H1 (cell line): ENCODE data around the gene ADAMTS4. TPM values are rescaled to one million over a fixed set of nuclear protein-coding genes. Genes with fewer than 3 reads are reported as not detected.

ENCODE experiments used
- CTCF ChIA-PET: fragments of 300-600 bp; sonication (Branson Sonifier 250); formaldehyde crosslinking; loops from one replicate; lab custom pipeline; 2021; ENCODE audit not compliant: partially characterized antibody; lab: Charles Lee
- POLR2A ChIA-PET: fragments of 300-600 bp; sonication (Branson Sonifier 250); formaldehyde crosslinking; loops from one replicate; lab custom pipeline; 2021; ENCODE audit warnings: inconsistent platforms; ENCODE audit not compliant: partially characterized antibody; lab: Charles Lee
- DNase-seq, 2 experiments: peaks; one replicate each; pipeline versions ENCODE4 v3.0.0 to v3.0.0-alpha.2; 2010 to 2022; ENCODE audit warnings: low spot score in 2 of 2, low read depth in 1 of 2, mixed read lengths in 1 of 2
- FAIRE-seq: peaks from 2 replicates; lab custom pipeline; 2011; peaks lifted over from hg19 to GRCh38; lab: Jason Lieb, UNC
- H2AFZ ChIP-seq: 2 replicates; pipeline ENCODE4 v1.8.1; 2012; ENCODE audit warnings: low read length, inconsistent platforms
- H2AK5ac ChIP-seq: 2 replicates; pipeline ENCODE4 v1.6.1; 2013; ENCODE audit warnings: low read depth, low read length
- H2BK120ac ChIP-seq: replicated peaks from 2 replicates; pipeline ENCODE3; 2013; ENCODE audit warnings: low read depth, low read length, inconsistent platforms
- H2BK12ac ChIP-seq: 2 replicates; pipeline ENCODE4 v1.6.1; 2013; ENCODE audit warnings: low read depth, low read length
- H2BK15ac ChIP-seq: 2 replicates; pipeline ENCODE4 v1.6.1; 2013; ENCODE audit warnings: low read length
- H2BK20ac ChIP-seq: 2 replicates; pipeline ENCODE4 v1.6.1; 2013; ENCODE audit warnings: low read length
- H2BK5ac ChIP-seq: 2 replicates; pipeline ENCODE4 v1.6.1; 2013; ENCODE audit warnings: low read depth, low read length
- H3K14ac ChIP-seq: 2 replicates; pipeline ENCODE4 v1.6.1; 2013; ENCODE audit warnings: inconsistent platforms; ENCODE audit not compliant: insufficient read length
- H3K18ac ChIP-seq: 2 replicates; pipeline ENCODE4 v1.6.1; 2013; ENCODE audit warnings: low read length; ENCODE audit errors: extremely low read depth
- H3K23ac ChIP-seq: 2 replicates; pipeline ENCODE4 v1.6.1; 2013; ENCODE audit warnings: inconsistent platforms; ENCODE audit not compliant: insufficient read length
- H3K23me2 ChIP-seq: 2 replicates; pipeline ENCODE4 v1.6.1; 2013; ENCODE audit warnings: low read depth, low read length
- H3K27ac ChIP-seq: 2 replicates; pipeline ENCODE4 v1.6.1; 2011; ENCODE audit warnings: low read depth, low read length, inconsistent platforms
- H3K27me3 ChIP-seq, 4 experiments: replicated peaks in 1 of 4; 1 replicate in 1 of 4; 2 replicates in 3 of 4; pipeline versions ENCODE4 v1.6.1 to v1.8.1; 2011 to 2013; ENCODE audit warnings: low read length in 3 of 4, mild to moderate bottlenecking in 3 of 4, inconsistent platforms in 2 of 4, mixed read lengths in 2 of 4, moderate library complexity in 1 of 4; ENCODE audit not compliant: control insufficient read depth in 3 of 4, insufficient read depth in 3 of 4; ENCODE audit errors: extremely low read depth in 1 of 4
- H3K36me3 ChIP-seq, 4 experiments: 2 replicates each; pipeline versions ENCODE4 v1.6.1 to v1.8.1; 2011 to 2013; ENCODE audit warnings: mild to moderate bottlenecking in 4 of 4, low read length in 3 of 4, moderate library complexity in 2 of 4, control low read depth in 1 of 4, inconsistent platforms in 1 of 4; ENCODE audit not compliant: insufficient read depth in 4 of 4, control insufficient read depth in 2 of 4
- H3K4ac ChIP-seq: replicated peaks from 2 replicates; pipeline ENCODE3; 2013; ENCODE audit warnings: low read length, low read depth, mixed read lengths, inconsistent platforms; ENCODE audit not compliant: insufficient read length
- H3K4me1 ChIP-seq, 4 experiments: replicated peaks in 1 of 4; 1 replicate in 1 of 4; 2 replicates in 3 of 4; pipeline versions ENCODE4 v1.6.1 to v1.8.1; 2011 to 2013; ENCODE audit warnings: low read length in 3 of 4, inconsistent platforms in 2 of 4, mixed read lengths in 1 of 4; ENCODE audit not compliant: insufficient read depth in 4 of 4, control insufficient read depth in 3 of 4
- H3K4me2 ChIP-seq, 2 experiments: 2 replicates each; pipeline versions ENCODE4 v1.6.1 to v1.8.1; 2011 to 2013; ENCODE audit warnings: low read depth in 2 of 2, low read length in 2 of 2, control low read depth in 1 of 2, inconsistent platforms in 1 of 2, mild to moderate bottlenecking in 1 of 2; ENCODE audit not compliant: insufficient read depth in 1 of 2
- H3K4me3 ChIP-seq, 4 experiments: fragments of 200-600, 300-600 bp in 1 of 4; sonication (generic), shearing (Covaris generic), sonication (Bioruptor Twin) in 1 of 4; 2 replicates each; pipeline versions ENCODE4 v1.5.1 to v1.8.1; 2011 to 2016; ENCODE audit warnings: low read length in 4 of 4, low read depth in 3 of 4, control low read depth in 2 of 4, inconsistent platforms in 2 of 4, mild to moderate bottlenecking in 2 of 4, mixed read lengths in 1 of 4, moderate library complexity in 1 of 4; ENCODE audit not compliant: insufficient read depth in 2 of 4; ENCODE audit errors: extremely low read depth in 1 of 4
- H3K56ac ChIP-seq: replicated peaks from 2 replicates; pipeline ENCODE3; 2013; ENCODE audit warnings: low read depth, mild to moderate bottlenecking, mixed read lengths, low read length, inconsistent platforms; ENCODE audit not compliant: insufficient read length
- H3K79me1 ChIP-seq: 2 replicates; pipeline ENCODE4 v1.6.1; 2013; ENCODE audit warnings: low read depth, low read length, control low read depth
- H3K79me2 ChIP-seq, 2 experiments: 2 replicates each; pipeline versions ENCODE4 v1.6.1 to v1.8.1; 2012 to 2013; ENCODE audit warnings: low read length in 2 of 2, mild to moderate bottlenecking in 2 of 2, inconsistent platforms in 1 of 2; ENCODE audit not compliant: insufficient read depth in 2 of 2, control insufficient read depth in 1 of 2
- H3K9ac ChIP-seq, 4 experiments: replicated peaks in 1 of 4; 1 replicate in 1 of 4; 2 replicates in 3 of 4; pipeline versions ENCODE4 v1.6.1 to v1.8.1; 2011 to 2013; ENCODE audit warnings: low read depth in 3 of 4, low read length in 3 of 4, control low read depth in 2 of 4, mild to moderate bottlenecking in 2 of 4, moderate library complexity in 2 of 4, inconsistent platforms in 1 of 4; ENCODE audit errors: extremely low read depth in 1 of 4
- H3K9me3 ChIP-seq, 2 experiments: 2 replicates each; pipeline versions ENCODE4 v1.6.1 to v1.8.1; 2012 to 2013; ENCODE audit warnings: mild to moderate bottlenecking in 2 of 2, moderate library complexity in 2 of 2, control low read depth in 1 of 2, inconsistent platforms in 1 of 2, low read depth in 1 of 2, low read length in 1 of 2, mixed read lengths in 1 of 2; ENCODE audit not compliant: insufficient read depth in 2 of 2
- H4K20me1 ChIP-seq, 2 experiments: replicated peaks in 1 of 2; 2 replicates each; pipeline versions ENCODE3 to v1.8.1; 2011 to 2013; ENCODE audit warnings: inconsistent platforms in 2 of 2, low read length in 2 of 2, mild to moderate bottlenecking in 1 of 2; ENCODE audit not compliant: insufficient read depth in 2 of 2, control insufficient read depth in 1 of 2
- H4K5ac ChIP-seq: 2 replicates; pipeline ENCODE4 v1.6.1; 2013; ENCODE audit warnings: low read length, low read depth, mixed read lengths, inconsistent platforms; ENCODE audit not compliant: insufficient read length
- H4K8ac ChIP-seq: 2 replicates; pipeline ENCODE4 v1.8.0; 2013; ENCODE audit warnings: mild to moderate bottlenecking, moderate library complexity, low read length, inconsistent platforms; ENCODE audit not compliant: insufficient read depth; ENCODE audit errors: extremely low read depth
- H4K91ac ChIP-seq: replicated peaks from 2 replicates; pipeline ENCODE3; 2013; ENCODE audit warnings: low read length, mixed read lengths, inconsistent platforms; ENCODE audit not compliant: insufficient read length
- CBX8 ChIP-seq: fragments of 300-800, 300-1000 bp; sonication (generic); IDR thresholded peaks from 2 replicates; pipeline ENCODE4 v1.7.1; 2016; ENCODE audit warnings: low read depth, low read length, borderline replicate concordance
- CHD1 ChIP-seq: IDR thresholded peaks from 2 replicates; pipeline ENCODE4 v1.6.1; 2012; ENCODE audit warnings: low read depth, low read length, improper control_type of control experiment
- HDAC6 ChIP-seq: IDR thresholded peaks from one replicate; pipeline ENCODE4 v1.7.1; 2012; ENCODE audit warnings: low read depth, mild to moderate bottlenecking, inconsistent platforms, low read length, moderate library complexity
- JUN ChIP-seq: IDR thresholded peaks from 2 replicates; pipeline ENCODE4 v1.6.1; 2011; ENCODE audit warnings: low read depth, mild to moderate bottlenecking, improper control_type of control experiment, low read length
- PHF8 ChIP-seq: fragments of 200-600 bp; sonication (generic); conservative IDR thresholded peaks from 2 replicates; pipeline ENCODE4 v1.7.1; 2012; ENCODE audit warnings: low read depth, mild to moderate bottlenecking, inconsistent platforms, low read length, moderate library complexity
- SIN3A ChIP-seq, 2 experiments: IDR thresholded peaks in 1 of 2; conservative IDR thresholded peaks in 1 of 2; 2 replicates each; pipeline ENCODE4 v1.6.1; 2011 to 2012; ENCODE audit warnings: low read length in 2 of 2, improper control_type of control experiment in 1 of 2, low read depth in 1 of 2, mild to moderate bottlenecking in 1 of 2
- SUZ12 ChIP-seq: fragments of 200-600 bp; sonication (generic); IDR thresholded peaks from 2 replicates; pipeline ENCODE4 v1.6.1; 2012; ENCODE audit warnings: mild to moderate bottlenecking, inconsistent platforms, low read length, moderate library complexity, mixed read lengths
- whole genome bisulfite sequencing, 2 experiments: shearing (Covaris generic) in 1 of 2; methylation state at CpG; one replicate each; pipeline versions ENCODE4 v1.1.6 to v1.1.7; 2013 to 2015; ENCODE audit warnings: low lambda C conversion rate in 2 of 2, mixed read lengths in 2 of 2, inconsistent platforms in 1 of 2, low coverage in 1 of 2, missing lambda C conversion rate in 1 of 2; ENCODE audit not compliant: insufficient replicate concordance in 2 of 2, insufficient coverage in 1 of 2, insufficient read length in 1 of 2; ENCODE audit errors: extremely low coverage in 1 of 2, missing lambda C conversion rate in 1 of 2; 5-methylcytosine and 5-hydroxymethylcytosine counted together
- polyA plus RNA-seq, 7 experiments: library from polyadenylated mRNA; depleted of rRNA in 3 of 7; stranded (reverse) in 5 of 7; unstranded in 2 of 7; fragments of >200 nt in 5 of 7; fragments of 200-250 nt in 2 of 7; gene quantifications; 1 replicate in 5 of 7; 2 replicates in 1 of 7; 4 replicates in 1 of 7; pipeline versions ENCODE4 v1.2.1 to v1.2.3, GENCODE V29; 2011 to 2013; ENCODE audit warnings: missing spikeins in 2 of 7, mixed read lengths in 2 of 7
- total RNA-seq: library from RNA; stranded (reverse); fragmentation: NEBNext Ultra II Directional; extraction: Animal tissue kit (Norgen Biotek cat#: 25700); gene quantifications from 2 replicates; pipeline ENCODE4 v1.2.1, GENCODE V29; 2021
- TF ChIP-seq, protein P1 (sequence below): IDR thresholded peaks from 2 replicates; pipeline ENCODE4 v1.6.1; 2011; ENCODE audit warnings: low read depth, mild to moderate bottlenecking, low read length; ENCODE audit not compliant: insufficient read depth

The ADAMTS4 gene
- total and polyA plus RNA-seq, 2 of the 8 experiments (the other 6 are each of a cell fraction or from before 2014, with no cell fraction given) = 4.6 to 7.2 TPM

DNA sequence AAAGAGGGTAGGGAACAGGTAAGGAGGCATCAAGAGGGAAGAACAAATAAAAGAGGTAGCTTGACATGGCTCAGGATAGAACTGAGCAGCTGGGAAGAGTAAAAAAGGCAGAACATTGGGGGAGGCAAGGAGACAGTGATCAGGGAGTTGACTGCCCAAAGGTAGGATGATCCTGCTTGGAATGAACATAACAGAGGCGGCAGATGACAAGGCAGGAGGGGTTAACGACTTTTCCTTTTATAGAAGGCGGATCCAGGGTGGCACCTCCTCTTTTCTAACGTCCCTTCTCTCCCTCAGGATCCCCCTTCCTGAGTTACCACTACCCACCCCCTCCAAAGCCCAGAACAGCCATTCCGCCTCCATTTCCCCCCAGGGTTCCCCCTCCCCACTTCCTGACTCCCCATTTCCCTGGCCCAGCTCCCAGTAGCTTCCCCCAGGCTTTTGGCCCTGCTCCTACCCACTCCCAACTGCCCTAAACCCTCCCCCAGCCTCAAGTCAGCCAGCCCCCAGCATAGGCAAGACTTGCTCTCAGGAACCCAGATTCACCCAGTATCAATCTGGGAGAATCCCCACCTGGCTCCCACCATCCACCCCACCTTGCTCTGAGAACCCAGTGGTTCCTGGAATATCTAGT lies 769 bp upstream of the ADAMTS4 start:
- Histone ChIP-seq H3K27me3 (no peaks in the 10 kb centered on the region), H4K91ac (peak overlapping the region; percentile 91), H2BK120ac (peak overlapping the region; percentile 71), H3K27ac (peak overlapping the region; percentile 94; the same call in 1 of the 2 replicates), H2BK12ac (peak overlapping the region; percentile 86), H3K23me2 (peaks cover 13% of the 10 kb centered on the region), H3K4ac (peak overlapping the region; percentile 55), H3K79me1 (peaks cover 9% of the 10 kb centered on the region; the same call in 1 of the 2 replicates), H4K20me1 (no peaks in the 10 kb centered on the region), H2AK5ac (peak overlapping the region; percentile 88; the same call in 1 of the 2 replicates), H3K9me3 (no peaks in the 10 kb centered on the region), H3K36me3 (peaks cover 3 to 15% (median 5%) of the 10 kb centered on the region in 4 experiments; a peak in 4 of 8 replicates), H3K4me1 (peaks cover 23 to 54% (median 48%) of the 10 kb centered on the region in 4 experiments), H3K9ac (no peak overlapping the region), H3K4me3 (peak overlapping the region in 1 of 4 experiments; percentile 51; a peak in 1 of 8 replicates), H3K56ac (peak overlapping the region; percentile 36), H2BK20ac (peak overlapping the region; percentile 80; the same call in 1 of the 2 replicates), H3K18ac (peak overlapping the region; percentile 95), H4K5ac (peak overlapping the region; percentile 1), H2BK15ac (peak overlapping the region; percentile 90), H3K23ac (no peak overlapping the region), H3K14ac (no peak overlapping the region), H2AFZ (no peak overlapping the region), H4K8ac (no peak overlapping the region), H2BK5ac (peak overlapping the region; percentile 75), H3K4me2 (peak overlapping the region; percentile 67 to 80), H3K79me2 (peaks cover 0 to 14% of the 10 kb centered on the region in 2 experiments; a peak in 2 of 4 replicates)
- TF ChIP-seq SIN3A (conservative IDR thresholded peaks at IDR 0.05 in 1 of 2, IDR thresholded peaks at IDR 0.05 in 1 of 2; ENCODE audit: low read depth in 1 of 2, low read length in 2 of 2) (no peak), CBX8 (no peak), JUN (no peak), PHF8 (no peak), SUZ12 (0 out of 2 replicates have a peak, but pooled peaks have one; percentile 30), HDAC6 (no peak), CHD1 (no peak)
- TF ChIP-seq, protein P1, sequence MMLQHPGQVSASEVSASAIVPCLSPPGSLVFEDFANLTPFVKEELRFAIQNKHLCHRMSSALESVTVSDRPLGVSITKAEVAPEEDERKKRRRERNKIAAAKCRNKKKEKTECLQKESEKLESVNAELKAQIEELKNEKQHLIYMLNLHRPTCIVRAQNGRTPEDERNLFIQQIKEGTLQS = no peak
- DNase-seq (no peak), FAIRE-seq (no peak)
- WGBS, 2 experiments = 46% methylated on average over 3 of the region's 5 CpGs; no CpG with 5 or more reads in 1 of the 2 experiments
- POLR2A ChIA-PET = interaction anchor here (1.1 to 3.0 kb wide), 11 partner anchors 14 to 114 kb away, joined by 3 to 13 read pairs (median 5); partner anchors contain the start of genes APOA2, B4GALT3, DEDD and PPOX
- CTCF ChIA-PET = interaction anchor here (0.9 to 17.6 kb wide), 7 partner anchors 20 to 183 kb away, joined by 3 to 427 read pairs (median 5); partner anchors contain the start of genes APOA2, B4GALT3, FCER1G and TOMM40L
